Erythroblast (primary cell): ENCODE results near the gene SIRT4.

Source experiments
- GATA1 ChIP-seq: IDR thresholded peaks from 2 replicates; pipeline ENCODE4 v1.6.1; 2011; ENCODE audit warnings: low read depth, mild to moderate bottlenecking, control low read depth, low read length, moderate library complexity
- POLR2A ChIP-seq: IDR thresholded peaks from 2 replicates; pipeline ENCODE4 v1.6.1; 2011; ENCODE audit warnings: mild to moderate bottlenecking, low read length

DNA sequence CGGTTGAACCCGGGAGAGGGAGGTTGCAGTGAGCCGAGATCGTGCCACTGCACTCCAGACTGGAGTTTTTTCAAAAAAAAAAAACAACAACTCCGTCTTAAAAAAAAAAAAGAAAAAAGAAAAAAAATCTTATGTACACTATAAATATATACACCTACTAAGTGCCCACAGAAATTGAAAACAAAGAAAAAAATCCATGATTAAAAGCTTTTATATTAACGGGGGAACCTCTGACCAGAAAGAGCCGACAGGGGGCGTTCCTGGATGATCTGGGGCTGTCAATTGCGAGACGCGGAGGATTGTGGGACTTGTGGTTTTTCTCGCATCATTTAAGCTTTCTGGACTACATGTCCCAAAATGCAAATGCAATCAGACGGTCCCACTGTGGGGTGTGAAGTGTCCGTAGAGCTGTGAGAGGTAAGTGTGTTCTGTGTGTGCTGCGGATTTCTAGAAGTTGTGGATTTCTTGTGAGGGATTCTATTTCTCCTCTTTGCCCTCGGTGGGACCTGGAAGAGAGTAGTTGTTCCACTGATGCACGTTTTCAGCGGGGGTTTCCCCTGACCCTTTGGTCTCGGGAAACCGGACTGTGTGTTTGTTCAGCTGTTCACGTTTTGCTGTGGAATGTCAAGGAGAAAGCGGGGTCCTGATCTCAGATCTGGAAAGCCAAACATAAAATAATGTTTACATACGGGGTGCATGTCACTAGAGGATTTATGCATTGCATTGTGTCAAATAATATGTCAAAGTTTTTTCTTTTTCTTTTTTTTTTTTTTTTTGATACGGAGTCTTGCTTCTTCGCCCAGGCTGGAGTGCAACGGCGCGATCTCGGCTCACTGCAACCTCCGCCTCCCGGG is at the start of gene SIRT4:
- TF ChIP-seq POLR2A (peak; percentile 19), GATA1 (no peak)
